Prostate gland (tissue), 2 donors: ENCODE results near the gene SPDYE6. TPM values are rescaled to one million over a fixed set of nuclear protein-coding genes. Genes with fewer than 3 reads are reported as not detected.
A peak's percentile ranks its signal among the peaks of the same experiment; 100 is the strongest.
"Not testable (repeated sequence)": the region's sequence is repeated elsewhere in the genome, so short reads cannot be mapped to it uniquely, and the experiment has no call there.

Source experiments
- DNase-seq: peaks from one replicate; pipeline ENCODE4 v3.0.0-alpha.2; 2019; ENCODE audit warnings: low spot score
- H3K27ac ChIP-seq, 2 donors: fragments of 200-600 bp; sonication (generic); 2 replicates each; pipeline ENCODE4 v1.5.1; 2017 to 2019
- H3K27me3 ChIP-seq: fragments of 200-600 bp; sonication (generic); replicated peaks from 2 replicates; pipeline ENCODE4 v1.5.1; 2019; ENCODE audit not compliant: insufficient read depth
- H3K36me3 ChIP-seq, 2 donors: fragments of 200-600 bp; sonication (generic); 1 replicate in 1 of 2; 2 replicates in 1 of 2; pipeline versions ENCODE4 v1.5.1 to v1.8.1; 2017 to 2019
- H3K4me1 ChIP-seq: fragments of 200-600 bp; sonication (generic); replicated peaks from 2 replicates; pipeline ENCODE4 v1.5.1; 2019
- H3K4me3 ChIP-seq, 2 donors: fragments of 200-600 bp; sonication (generic); 2 replicates each; pipeline ENCODE4 v1.5.1; 2017 to 2019
- H3K9me3 ChIP-seq: fragments of 200-600 bp; sonication (generic); 2 replicates; pipeline ENCODE4 v1.5.1; 2017
- POLR2A ChIP-seq: fragments of 450-650 bp; IDR thresholded peaks from one replicate; pipeline ENCODE4 v1.6.1; 2016; ENCODE audit warnings: antibody characterized with exemption, mild to moderate bottlenecking
- POLR2AphosphoS5 ChIP-seq: sonication (generic); formaldehyde crosslinking; IDR thresholded peaks from one replicate; pipeline ENCODE4 v1.6.1; 2017; ENCODE audit warnings: antibody characterized with exemption
- WGBS: methylation state at CpG from one replicate; pipeline ENCODE4 v1.1.5; 2018; 5-methylcytosine and 5-hydroxymethylcytosine counted together
- intact Hi-C: fragments of 100-400 bp; cut with DNase I; formaldehyde crosslinking; loops from one replicate; pipeline ENCODE4 v1.14.2; 2022
- total RNA-seq, 2 donors: library from RNA; depleted of rRNA; stranded (reverse); fragments of >200 nt; gene quantifications; one replicate each; pipeline ENCODE4 v1.1.0, GENCODE V29; 2016
- TF ChIP-seq, protein P1 (sequence below), 4 experiments: fragments of 200-600 bp in 2 of 4; fragments of 450-650 bp in 2 of 4; sonication (generic) in 2 of 4; IDR thresholded peaks; 1 replicate in 3 of 4; 2 replicates in 1 of 4; pipeline ENCODE4 v1.5.1; 2016 to 2019; ENCODE audit warnings: antibody characterized with exemption in 4 of 4, mild to moderate bottlenecking in 2 of 4, moderate library complexity in 2 of 4

SPDYE6 gene
- under 1 TPM in 1 of 2 donors, not detected in 1; 0.85 TPM for total RNA-seq

GRCh38 chr7:102356344-102356743 lies at the start of gene SPDYE6:
SPDYE6 (minus strand) TSS chr7:102356444; CDS start chr7:102356023, 421 bp downstream.
- no CpG with 5 or more reads among the region's 6 CpGs for WGBS
- H3K27me3 ChIP-seq, H3K4me1 ChIP-seq, DNase-seq, H3K9me3 ChIP-seq, intact Hi-C loops, H3K4me3 ChIP-seq, H3K27ac ChIP-seq, H3K36me3 ChIP-seq: not testable (repeated sequence)

GRCh38 chr7:102404862-102405188 lies 48.6 kb upstream of the SPDYE6 start:
- intact Hi-C loops, H3K27ac ChIP-seq, H3K27me3 ChIP-seq, DNase-seq, H3K4me3 ChIP-seq, H3K4me1 ChIP-seq, H3K9me3 ChIP-seq: not testable (repeated sequence)
- 94% methylated on average over 5 of the region's 5 CpGs for WGBS
- H3K36me3 ChIP-seq, result peaks cover 9 to 12% of the 10 kb centered on the region in 2 donors

- no peak overlapping the region for H3K27ac ChIP-seq
- TF ChIP-seq, protein P1, sequence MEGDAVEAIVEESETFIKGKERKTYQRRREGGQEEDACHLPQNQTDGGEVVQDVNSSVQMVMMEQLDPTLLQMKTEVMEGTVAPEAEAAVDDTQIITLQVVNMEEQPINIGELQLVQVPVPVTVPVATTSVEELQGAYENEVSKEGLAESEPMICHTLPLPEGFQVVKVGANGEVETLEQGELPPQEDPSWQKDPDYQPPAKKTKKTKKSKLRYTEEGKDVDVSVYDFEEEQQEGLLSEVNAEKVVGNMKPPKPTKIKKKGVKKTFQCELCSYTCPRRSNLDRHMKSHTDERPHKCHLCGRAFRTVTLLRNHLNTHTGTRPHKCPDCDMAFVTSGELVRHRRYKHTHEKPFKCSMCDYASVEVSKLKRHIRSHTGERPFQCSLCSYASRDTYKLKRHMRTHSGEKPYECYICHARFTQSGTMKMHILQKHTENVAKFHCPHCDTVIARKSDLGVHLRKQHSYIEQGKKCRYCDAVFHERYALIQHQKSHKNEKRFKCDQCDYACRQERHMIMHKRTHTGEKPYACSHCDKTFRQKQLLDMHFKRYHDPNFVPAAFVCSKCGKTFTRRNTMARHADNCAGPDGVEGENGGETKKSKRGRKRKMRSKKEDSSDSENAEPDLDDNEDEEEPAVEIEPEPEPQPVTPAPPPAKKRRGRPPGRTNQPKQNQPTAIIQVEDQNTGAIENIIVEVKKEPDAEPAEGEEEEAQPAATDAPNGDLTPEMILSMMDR (IDR thresholded peaks at IDR 0.05), result peak; percentile 10 to 55 (median 38)
- no peak for TF ChIP-seq POLR2AphosphoS5
- no peak for TF ChIP-seq POLR2A
- intact Hi-C loops, result no loop called here
- 66% methylated on average over 14 of the region's 15 CpGs for WGBS
- no peak for DNase-seq
- no peak overlapping the region for H3K4me3 ChIP-seq
- no peaks in the 10 kb centered on the region for H3K9me3 ChIP-seq
- no peaks in the 10 kb centered on the region for H3K27me3 ChIP-seq
- no peaks in the 10 kb centered on the region for H3K4me1 ChIP-seq
- peaks cover 9 to 17% of the 10 kb centered on the region in 2 donors for H3K36me3 ChIP-seq
Observed at GRCh38 chr7:102404005-102404861, 48.0 kb upstream of the SPDYE6 start.

DNA sequence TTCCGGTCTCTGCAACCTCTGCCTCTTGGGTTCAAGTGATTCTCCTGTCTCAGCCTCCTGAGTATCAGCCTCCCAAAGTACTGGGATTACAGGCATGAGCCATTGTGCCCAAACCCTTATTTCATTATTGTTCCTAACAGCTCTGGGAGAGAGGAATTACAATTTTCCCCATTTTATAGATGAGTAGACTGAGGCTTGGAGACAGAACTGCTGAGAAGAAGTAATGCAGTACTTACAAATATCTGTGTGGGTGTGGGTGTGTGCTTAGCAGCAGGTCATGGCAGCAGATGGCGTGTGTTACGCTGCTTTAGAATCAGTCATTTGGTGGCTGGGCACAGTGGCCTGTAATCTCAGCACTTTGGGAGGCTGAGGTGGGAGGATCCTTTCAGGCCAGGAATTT lies 47.3 kb upstream of the SPDYE6 start:
- TF ChIP-seq POLR2A, result no peak
- TF ChIP-seq POLR2AphosphoS5, result no peak
- TF ChIP-seq, protein P1 (IDR thresholded peaks at IDR 0.05), result no peak
- Histone ChIP-seq H3K36me3 (peaks cover 8 to 17% of the 10 kb centered on the region in 2 donors), H3K27me3 (no peaks in the 10 kb centered on the region), H3K4me3 (no peak overlapping the region), H3K9me3 (no peaks in the 10 kb centered on the region), H3K4me1 (no peaks in the 10 kb centered on the region), H3K27ac (no peak overlapping the region)
- WGBS, result 94% methylated on average over 3 of the region's 3 CpGs
- DNase-seq, result no peak
- intact Hi-C loops, result no loop called here

DNA sequence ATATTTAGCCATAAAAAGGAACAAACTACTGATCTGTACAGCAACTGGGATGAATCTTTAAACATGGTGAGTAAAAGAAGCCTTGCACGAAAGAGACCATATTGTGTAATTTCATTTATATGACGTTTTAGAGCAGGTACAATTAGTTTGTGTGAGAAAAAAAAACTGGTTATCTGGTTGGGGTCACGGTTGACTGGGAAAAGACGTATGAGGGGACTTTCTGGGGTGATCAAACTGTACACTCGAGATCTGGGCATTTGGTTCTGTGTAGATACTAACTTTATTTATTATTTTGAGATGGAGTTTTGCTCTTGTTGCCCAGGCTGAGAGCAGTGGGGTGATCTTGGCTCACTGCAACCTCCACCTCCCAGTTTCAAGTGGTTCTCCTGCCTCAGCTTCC lies 44.1 kb upstream of the SPDYE6 start:
- no peak overlapping the region for H3K4me3 ChIP-seq
- H3K36me3 ChIP-seq, result peaks cover 0 to 11% of the 10 kb centered on the region in 2 donors
- intact Hi-C loops, result no loop called here
- DNase-seq, result no peak
- peaks cover 5% of the 10 kb centered on the region for H3K4me1 ChIP-seq
- no peak overlapping the region for H3K27ac ChIP-seq
- TF ChIP-seq POLR2AphosphoS5, result no peak
- TF ChIP-seq, protein P1 (IDR thresholded peaks at IDR 0.05), result no peak
- no peak for TF ChIP-seq POLR2A
- WGBS, result 85% methylated on average over 5 of the region's 5 CpGs
- H3K9me3 ChIP-seq, result no peaks in the 10 kb centered on the region
- H3K27me3 ChIP-seq, result no peaks in the 10 kb centered on the region

GRCh38 chr7:102398543-102398942 lies 42.3 kb upstream of the SPDYE6 start:
- Histone ChIP-seq H3K4me1 (peaks cover 5% of the 10 kb centered on the region), H3K9me3 (no peaks in the 10 kb centered on the region), H3K27ac (no peak overlapping the region), H3K27me3 (no peaks in the 10 kb centered on the region), H3K4me3 (no peak overlapping the region), H3K36me3 (peaks cover 0 to 6% of the 10 kb centered on the region in 2 donors)
- intact Hi-C loops, result no loop called here
- no peak for TF ChIP-seq POLR2AphosphoS5
- TF ChIP-seq, protein P1 (IDR thresholded peaks at IDR 0.05), result no peak
- no peak for TF ChIP-seq POLR2A
- DNase-seq, result no peak
- 96% methylated on average over 8 of the region's 8 CpGs for WGBS
